Head of caudate nucleus (tissue), 42 donors: Measurements from ENCODE around the gene BICRA.
"Not testable (repeated sequence)": the region's sequence is repeated elsewhere in the genome, so short reads cannot be mapped to it uniquely, and the experiment has no call there.

Source experiments
- DNase-seq, 42 donors: peaks; one replicate each; pipeline versions ENCODE4 v3.0.0 to v3.0.0-alpha.2; 2020 to 2021; ENCODE audit warnings: mixed read lengths in 7 of 42
- intact Hi-C: fragments of 100-400 bp; cut with DNase I; formaldehyde crosslinking; loops from one replicate; pipeline ENCODE4 v1.15.0; 2022

The BICRA gene

DNA sequence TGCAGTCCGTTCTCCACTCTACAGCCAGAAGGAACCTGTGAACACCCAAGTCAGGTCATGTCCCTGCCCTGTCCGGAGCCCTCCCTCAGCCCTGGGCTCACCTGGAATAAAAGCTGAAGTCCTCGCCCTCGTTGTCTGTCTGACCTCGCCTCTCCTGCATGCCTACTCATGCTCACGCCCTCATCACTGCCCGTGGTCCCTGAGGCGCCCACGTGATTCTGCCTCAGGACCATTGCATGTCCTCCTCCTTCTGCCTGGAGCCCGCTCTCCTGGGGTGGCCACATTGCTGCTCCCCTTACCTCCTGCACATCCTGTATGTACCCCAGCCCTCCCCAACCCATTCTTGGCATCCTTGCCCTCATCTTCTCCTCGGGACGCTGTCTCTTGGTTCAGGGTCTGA, 42.2 kb downstream of the BICRA start:
- intact Hi-C loops: no loop called here
- no peak for DNase-seq

DNA sequence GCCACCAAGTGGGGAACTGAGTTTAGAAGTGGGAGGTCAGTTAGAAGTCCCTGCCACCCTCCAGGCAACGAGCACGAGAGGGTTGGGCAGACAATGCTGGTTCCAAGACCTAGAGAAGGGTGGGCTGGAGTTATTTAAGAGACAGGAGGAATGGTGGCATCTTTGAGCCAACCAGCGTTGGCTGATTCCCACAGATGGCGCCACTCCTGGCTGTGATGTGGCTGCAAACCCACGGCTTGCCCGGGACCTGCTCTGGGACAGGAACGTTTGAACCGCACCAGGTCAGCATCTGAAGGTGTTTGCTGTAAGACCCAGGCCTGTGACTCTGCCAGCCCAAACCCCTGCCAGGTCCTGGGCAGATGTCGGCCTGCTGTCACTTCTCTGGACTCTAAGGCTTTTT, 42.8 kb downstream of the BICRA start:
- intact Hi-C loops: no loop called here
- no peak for DNase-seq

DNA sequence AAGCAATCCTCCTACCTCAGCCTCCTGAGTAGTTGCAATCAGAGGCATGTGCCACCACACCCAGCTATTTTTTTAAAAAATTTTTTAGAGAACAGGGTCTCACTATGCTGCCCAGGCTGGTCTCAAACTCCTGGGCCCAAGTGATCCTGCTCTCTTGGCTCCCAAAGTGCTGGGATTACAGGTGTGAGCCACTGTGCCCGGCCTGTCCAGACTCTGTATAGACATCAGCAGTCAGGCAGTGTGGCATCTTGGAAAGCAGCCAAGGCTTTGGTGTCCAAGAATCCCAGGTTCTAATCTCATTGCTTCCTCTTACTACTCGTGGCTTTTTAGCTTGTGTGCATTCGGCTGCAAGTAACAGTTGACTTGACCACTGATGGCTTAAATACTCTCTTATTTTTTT, 43.4 kb downstream of the BICRA start:
- intact Hi-C loops: no loop called here
- DNase-seq: no peak

DNA sequence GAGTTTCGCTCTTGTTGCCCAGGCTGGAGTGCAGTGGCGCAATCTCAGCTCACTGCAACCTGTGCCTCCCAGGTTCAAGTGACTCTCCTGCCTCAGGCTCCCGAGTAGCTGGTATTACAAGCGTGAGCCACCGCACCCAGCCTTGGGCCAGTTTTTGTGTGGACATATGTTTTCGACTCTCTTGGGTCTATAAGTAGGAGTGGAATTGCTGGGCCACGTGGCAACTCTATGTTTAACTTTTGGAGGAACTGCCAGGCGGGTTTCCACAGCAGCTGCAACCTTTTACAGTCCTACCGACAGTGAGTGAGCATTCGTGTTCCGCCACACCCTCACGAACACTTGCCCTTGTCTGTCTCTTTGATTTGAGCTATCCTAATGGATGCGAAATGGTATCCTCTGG, 44.9 kb downstream of the BICRA start:
- intact Hi-C loops: no loop called here
- no peak for DNase-seq

DNA sequence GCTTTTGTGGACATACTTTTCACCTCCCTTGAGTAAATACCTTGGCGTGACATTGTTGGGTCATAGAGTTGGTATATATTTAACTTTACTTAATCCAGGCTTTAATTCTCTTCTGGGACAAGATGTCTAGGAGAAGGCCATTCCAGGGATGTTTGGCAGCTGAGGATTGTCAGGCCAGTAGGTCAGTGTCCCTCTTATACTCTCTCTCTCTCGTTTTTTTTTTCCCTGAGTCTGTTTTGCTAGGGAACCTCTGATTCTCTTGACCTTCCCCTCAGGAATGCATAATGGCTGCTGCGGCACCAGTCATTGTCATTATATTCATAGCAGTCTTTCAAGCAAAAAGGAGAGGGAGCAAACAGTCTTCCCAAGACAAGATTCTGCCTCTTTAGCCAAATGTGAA, 48.8 kb downstream of the BICRA start:
- DNase-seq: no peak

DNA sequence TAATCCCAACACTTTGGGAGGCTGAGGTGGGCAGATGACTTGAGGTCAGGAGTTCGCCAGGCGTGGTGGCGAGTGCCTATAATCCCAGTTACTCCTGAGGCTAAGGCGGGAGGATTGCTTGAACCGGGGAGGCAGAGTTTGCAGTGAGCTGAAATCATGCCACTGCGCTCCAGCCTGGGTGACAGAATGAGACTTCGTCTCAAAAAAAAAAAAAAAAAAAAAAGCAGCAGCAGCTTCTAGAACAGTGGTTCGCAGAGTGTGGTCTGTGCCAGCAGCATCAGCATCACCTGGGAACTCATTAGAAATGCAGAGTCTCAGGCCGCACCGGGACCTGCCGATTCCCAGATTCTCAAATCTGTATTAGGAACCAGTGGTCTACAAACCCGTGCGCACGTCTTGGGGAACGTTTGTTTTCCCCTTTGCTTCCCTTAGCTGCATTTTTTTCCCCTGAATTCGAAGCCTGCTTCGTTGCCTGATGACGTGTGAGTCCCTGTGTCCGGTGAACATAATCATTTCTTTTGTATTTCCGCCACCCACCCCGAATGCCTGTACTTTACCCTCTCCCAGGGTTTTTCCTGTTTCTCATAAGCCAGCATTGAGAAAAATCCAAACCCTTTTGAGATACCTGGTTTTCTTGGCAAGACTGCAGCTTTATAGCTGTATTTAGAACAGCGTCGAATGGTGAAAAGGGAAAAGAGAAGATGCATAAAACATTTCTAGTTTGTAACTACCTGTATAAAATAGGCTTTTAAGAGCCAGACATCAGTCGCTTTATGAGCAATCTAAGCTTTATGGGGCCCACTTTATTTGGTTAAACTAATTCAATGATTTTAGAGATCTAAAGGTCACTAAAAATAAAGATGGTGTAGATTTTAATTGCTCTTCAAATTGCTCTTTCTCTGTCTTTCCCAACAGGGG, 49.8 kb downstream of the BICRA start:
- DNase-seq: peak in 1 of 42 donors; percentile 52
- intact Hi-C loops: no loop called here

More for the DNA sequence above, 48.8 kb downstream of the BICRA start:
- intact Hi-C loops: no loop called here

DNA sequence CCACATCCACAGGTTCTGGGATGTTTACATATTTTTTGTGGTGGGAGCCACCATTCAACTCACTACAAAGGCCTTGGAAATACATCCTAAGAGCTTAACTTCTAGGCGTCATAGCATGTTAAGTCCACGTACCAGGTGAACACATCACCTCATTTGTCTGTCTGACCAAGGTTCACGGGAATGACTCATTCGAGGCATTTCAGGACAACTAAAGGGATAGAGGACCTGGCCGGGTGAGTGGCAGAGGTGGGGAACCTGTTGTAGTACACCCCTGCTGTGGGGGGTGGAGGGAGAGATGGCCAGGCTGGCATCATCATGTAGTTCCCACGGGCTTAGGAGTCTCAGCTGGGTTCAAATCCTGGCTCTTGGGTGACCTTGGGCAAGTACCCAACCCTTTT, 51.5 kb downstream of the BICRA start:
- DNase-seq: no peak
- intact Hi-C loops: loop anchor here (10.0 kb wide), 1 partner anchor 46 kb away; no protein-coding TSS in a partner anchor

DNA sequence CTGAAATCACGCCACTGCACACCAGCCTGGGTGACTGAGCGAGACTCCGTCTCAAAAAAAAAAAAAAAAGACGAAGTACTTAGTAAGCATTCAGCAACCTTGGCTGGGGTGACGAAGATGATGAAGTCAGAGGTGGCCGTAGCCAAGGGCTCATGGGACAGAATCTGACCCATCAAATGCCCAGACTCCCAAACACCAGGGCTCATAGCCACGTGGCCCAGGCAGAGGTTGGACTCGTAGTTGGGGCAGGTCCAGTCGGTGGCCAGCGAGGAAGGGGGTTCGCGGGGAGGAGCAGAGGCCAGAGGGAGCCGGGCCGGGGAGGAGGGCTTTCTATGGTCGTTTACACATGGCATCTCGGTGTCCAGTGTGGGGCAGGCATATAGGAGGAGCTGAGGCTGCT, 52.2 kb downstream of the BICRA start:
- DNase-seq: peak in 9 of 42 donors; percentile 13 to 76 (median 41)

DNA sequence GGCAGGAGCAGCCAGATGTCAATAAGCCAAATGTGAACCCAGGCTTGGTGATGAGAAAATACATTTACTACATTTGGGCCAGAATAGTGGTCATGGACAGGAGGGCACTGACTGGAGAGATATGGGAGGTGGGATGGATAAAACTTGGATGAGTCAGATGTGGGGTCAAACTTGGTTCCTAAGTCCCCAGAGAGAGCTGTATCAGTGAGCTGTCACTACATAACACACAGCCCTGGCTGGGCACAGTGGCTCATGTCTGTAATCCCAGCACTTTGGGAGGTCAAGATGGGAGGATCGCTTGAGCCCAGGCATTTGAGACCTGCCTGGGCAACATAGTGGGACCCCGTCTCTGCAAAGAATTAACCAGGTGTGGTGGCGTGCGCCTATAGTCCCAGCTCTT, 52.7 kb downstream of the BICRA start:
- no peak for DNase-seq
- intact Hi-C loops: loop anchor here (10.0 kb wide), 1 partner anchor 47 kb away; no protein-coding TSS in a partner anchor

More for the DNA sequence above, 52.2 kb downstream of the BICRA start:
- intact Hi-C loops: loop anchor here (10.0 kb wide), 1 partner anchor 46 kb away; no protein-coding TSS in a partner anchor

DNA sequence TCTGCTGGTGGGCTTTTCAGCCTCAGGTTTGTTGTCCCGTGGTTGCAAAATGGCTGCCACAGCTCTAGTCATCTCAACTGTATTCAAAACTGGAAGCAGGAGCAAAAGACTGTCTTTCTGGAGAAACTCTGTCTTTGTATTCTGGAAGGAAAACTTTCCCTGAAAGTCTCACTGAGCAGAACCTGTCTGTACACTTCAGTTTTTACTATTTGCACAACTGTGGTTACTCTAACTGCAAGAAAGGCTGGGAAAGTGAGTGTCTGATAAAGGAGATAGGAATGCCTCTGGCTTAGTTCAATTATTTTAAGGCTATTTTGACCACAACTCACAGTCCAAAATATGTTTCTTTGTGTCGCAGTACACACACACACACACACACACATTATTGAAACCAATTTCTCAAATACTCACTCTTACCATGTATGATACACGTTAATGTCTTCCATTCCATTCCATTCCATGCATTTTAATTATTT, 54.5 kb downstream of the BICRA start:
- intact Hi-C loops: loop anchor here (10.0 kb wide), 1 partner anchor 49 kb away; no protein-coding TSS in a partner anchor
- no peak for DNase-seq

DNA sequence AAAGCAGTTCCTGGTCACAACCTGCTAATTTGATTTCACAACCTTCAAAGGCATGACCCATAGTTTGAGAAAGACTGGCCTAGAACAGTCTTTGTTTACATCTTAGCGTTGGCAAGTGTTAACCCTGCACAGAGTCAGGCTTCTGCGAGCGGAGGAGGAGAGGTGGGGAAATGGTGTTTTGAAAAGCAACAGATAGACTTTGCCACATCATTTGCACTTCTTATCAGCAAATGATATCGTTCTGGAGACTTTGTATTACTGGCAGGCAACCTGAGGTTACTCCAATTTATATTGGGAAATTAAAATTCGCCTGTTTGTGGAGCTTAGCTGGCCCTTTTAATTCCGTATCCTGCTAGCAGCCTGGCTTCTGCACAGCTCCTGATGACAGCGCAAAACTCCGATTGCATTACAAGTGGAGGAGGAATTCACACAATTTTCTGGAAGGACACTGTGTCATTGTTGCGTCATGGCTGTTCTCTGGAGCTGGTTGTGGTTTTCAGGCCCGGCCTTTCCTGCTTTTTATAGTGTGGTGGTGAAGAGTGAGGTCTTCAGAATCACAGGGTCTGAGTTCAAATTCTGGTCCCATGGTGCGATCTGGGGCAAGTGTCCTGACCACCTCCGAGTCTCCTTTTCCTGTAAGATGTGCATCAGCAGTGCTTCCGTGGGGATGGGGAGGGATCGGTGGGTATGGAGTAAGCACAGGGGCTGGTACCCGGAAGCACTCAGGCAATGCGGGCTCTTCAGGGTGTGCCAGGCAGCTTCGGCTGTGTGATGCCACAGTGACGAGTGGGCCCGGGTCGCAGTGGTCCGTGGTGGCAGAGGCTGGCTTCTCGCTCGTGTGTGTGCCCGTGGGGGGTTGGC, 55.2 kb downstream of the BICRA start:
- DNase-seq: peak in 31 of 42 donors; percentile 12 to 82 (median 44)
- intact Hi-C loops: loop anchor here (10.0 kb wide), 1 partner anchor 49 kb away; no protein-coding TSS in a partner anchor

DNA sequence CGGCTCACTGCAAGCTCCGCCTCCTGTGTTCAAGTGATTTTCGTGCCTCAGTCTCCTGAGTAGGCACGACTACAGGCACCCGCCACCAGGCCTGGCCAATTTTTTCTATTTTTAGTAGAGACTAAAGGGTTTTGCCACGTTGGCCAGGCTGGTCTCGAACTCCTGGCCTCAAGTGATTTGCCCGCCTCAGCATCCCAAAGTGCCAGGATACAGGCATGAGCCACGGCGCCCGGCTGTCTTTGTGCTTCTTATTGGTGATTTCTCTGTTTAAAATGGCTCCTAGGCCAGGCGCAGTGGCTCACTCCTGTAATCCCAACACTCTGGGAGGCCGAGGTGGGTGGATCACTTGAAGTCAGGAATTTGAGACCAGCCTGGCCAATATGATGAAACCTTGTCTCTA, 59.6 kb downstream of the BICRA start:
- intact Hi-C loops: loop anchor here (10.0 kb wide), 1 partner anchor 54 kb away; no protein-coding TSS in a partner anchor
- DNase-seq: not testable (repeated sequence)

DNA sequence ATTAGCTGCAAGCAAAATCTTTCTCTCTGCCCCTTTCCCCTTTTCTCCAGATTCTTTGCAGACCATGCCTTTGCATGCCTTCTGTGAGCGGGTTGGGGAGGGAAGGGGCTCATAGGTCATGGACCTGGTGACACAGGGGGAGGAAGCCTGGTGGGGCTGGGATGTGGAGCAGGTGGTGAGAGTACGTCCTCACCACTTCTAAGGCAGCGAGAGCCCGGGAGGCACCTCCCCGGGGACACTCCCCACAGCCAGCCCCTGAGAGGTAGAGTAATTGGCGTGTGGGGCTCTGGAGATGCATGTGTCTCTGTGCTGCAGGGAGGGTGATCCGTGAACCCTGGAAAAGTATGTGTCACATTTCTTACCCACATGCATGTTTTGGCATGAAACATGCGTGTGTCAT, 61.8 kb downstream of the BICRA start:
- DNase-seq: no peak
- intact Hi-C loops: no loop called here

DNA sequence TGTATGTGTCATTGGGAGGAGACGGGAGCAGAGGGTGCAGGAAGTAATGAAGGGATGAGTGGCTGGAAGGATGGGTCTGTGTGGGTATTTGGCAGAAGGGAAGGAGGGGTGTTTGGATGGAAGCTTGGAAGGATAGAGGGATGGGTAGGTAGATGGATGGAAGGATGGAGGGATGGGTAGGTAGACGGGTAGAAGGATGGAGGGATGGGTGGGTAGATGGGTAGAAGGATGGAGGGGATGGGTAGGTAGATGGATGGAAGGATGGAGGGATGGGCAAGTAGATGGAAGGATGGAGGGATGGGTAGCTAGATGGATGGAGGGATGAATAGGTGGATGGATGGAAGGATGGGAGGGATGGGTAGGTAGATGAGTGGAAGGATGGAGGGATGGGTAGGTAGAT, 62.6 kb downstream of the BICRA start:
- intact Hi-C loops: no loop called here
- DNase-seq: no peak

DNA sequence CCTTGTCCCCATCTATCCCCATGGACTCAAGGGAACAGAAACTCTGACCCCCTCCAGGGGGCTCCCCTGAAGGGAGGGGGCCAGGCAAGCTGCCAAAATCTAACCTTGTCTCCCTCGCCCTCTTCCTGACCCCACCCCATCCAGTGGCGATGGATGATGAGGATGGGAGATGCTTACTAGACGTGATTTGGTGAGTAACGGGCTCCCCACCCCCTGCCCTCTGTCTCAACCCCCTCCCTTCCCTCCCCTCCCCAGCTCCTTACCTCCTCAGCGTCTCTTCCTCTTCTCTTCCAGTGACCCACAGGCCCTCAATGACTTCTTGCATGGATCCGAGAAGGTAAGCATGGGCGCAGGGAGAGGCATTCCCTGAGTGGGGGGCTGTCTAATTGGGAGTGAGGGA, 64.5 kb downstream of the BICRA start:
- DNase-seq: no peak
- intact Hi-C loops: no loop called here

DNA sequence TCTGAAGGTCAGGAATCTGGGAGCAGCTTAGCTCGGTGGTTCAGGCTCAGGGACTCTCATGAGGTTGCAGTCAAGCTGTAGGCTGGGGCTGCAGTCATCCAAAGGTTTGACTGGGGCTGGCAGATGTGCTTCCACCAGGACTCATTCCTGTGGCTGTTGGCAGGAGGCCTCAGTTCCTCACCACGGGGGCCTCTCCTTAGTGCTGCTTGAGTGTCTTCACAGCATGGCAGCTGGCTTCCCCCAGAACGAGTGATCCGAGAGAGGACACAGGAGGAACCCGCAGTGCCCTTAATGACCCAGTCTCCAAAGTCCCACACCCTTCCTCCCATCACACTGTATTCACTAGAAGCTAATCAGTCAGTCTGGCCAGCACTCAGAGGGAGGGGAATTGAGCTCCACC, 65.6 kb downstream of the BICRA start:
- intact Hi-C loops: no loop called here
- no peak for DNase-seq

DNA sequence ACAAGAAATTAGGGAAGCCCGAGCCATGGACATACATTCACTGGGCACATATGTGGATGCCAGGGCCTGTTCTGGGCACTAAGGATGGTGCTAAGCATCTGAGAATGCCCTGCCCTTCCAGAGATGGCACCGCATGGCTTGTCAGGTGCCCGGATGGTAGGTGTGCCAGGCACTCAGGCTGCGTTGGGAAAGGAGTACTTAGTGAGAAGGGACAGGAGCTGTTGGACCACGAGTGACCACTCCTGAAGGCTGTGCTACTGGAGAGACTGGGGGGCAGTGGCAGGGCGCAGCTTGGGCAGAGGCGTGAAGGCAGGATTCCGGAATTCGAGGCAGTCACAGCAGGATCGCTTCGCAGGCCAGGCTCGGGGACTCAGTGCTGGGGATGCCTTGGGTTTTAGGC, 66.3 kb downstream of the BICRA start:
- intact Hi-C loops: no loop called here
- DNase-seq: no peak

DNA sequence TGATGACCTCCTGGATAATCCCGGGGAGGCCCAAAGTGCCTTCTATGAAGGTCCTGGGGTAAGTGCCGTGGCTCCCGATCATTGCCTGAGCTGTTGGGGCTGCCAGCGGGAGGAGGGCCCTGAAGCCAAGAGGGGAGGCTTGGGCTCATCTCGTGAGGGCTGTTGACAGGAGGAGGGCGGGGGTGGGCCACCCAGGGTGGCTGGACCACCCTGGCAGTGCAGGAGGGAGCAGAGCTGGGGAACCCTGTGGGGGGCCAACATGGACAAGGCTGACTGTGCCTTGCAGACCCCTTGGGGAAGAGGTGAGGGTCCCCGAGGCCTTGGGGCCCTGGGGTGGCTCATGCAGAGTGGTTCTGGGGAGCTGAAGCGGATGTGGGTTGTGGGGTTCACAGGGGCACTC, 66.9 kb downstream of the BICRA start:
- intact Hi-C loops: no loop called here

DNA sequence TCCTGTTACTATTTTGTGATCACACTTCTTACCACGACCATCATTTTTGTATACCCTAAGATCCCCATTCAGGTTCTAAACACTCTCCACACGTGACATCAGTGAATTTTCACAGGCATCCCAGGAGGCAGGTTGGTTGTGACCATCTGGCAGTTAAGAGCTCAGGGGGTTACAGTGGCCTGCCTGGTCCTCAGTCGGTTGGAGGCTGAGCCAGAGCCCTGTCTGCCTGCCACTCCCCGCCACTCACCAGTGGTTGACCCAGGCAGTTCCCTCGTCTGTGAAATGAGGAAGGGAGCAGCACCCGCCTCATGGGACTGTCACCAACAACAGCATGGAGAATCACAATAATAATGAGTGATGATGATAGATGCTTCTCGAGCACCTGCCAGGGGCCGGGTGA, 67.9 kb downstream of the BICRA start:
- intact Hi-C loops: no loop called here
- no peak for DNase-seq

More for the DNA sequence above, 66.9 kb downstream of the BICRA start:
- no peak for DNase-seq
